ENCODE data around the gene SYS1.
A peak's percentile ranks its signal among the peaks of the same experiment; 100 is the strongest.

SYS1 gene

DNA sequence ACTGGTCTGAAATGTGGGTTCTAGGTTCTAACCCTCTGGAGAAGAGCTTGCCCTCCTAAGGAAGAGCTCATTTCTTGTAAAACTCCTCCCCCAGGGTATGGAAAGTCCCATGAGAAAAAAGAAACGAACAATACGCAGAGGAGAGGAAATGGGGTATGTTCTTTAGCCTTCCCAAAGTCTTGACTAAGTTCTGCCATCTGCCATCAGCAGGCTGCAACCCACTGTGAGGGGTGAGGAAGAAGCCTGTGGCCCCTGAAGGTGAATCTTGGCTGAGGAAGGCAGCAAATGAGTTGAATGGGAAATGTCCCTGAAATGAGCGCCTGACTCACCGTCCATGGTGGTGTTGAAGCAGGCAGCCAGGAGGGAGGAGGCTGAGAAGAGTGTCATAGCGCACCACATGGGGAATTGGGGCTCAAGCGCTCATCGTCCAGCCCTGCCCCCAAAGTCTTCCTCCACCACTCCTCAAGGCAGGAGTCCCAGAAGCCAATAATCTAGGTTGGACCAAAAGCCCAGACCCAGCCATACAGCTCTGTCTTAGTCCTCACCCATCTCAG is 44.5 kb upstream of the SYS1 start:
- H3K79me2 ChIP-seq (ENCODE audit: control insufficient read depth, insufficient read depth, low read length): no peaks in the 10 kb centered on the region

DNA sequence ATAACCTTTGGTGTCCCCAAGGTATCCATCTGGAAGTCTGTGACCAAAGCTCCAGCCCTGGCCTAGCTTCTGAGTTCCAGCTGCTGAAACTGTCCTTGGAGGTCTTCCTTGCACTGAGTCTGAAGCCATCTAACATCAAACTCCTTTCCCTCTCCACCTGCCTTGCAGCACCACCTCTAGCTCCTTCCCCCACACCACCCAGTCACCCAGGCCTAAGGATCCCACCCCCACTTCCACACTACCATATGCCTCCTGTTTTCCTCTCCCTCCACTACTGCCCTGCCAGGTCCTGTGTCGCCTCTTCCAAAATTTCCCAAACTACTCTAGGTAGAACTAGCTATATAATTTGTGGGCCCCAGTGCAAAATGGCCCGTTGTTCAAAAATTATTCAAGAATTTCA is 44.0 kb upstream of the SYS1 start:
- no peak overlapping the region for H3K23ac ChIP-seq (ENCODE audit: low read length)
- H2BK120ac ChIP-seq (ENCODE audit: low read depth, low read length): no peak overlapping the region
- no peaks in the 10 kb centered on the region for H3K27me3 ChIP-seq (ENCODE audit: insufficient read depth, low read length, poor library complexity)
- H3K4me2 ChIP-seq (ENCODE audit: low read length): no peak overlapping the region
- H3K27ac ChIP-seq (ENCODE audit: low read depth, low read length): no peak overlapping the region
- H3K36me3 ChIP-seq (ENCODE audit: control insufficient read depth, insufficient read depth, low read length): no peaks in the 10 kb centered on the region
- no peak overlapping the region for H2BK5ac ChIP-seq (ENCODE audit: low read length)
- peak overlapping the region; percentile 45 for H3K56ac ChIP-seq (ENCODE audit: low read length)
- H3K4me3 ChIP-seq (ENCODE audit: low read length): no peak overlapping the region
- no peaks in the 10 kb centered on the region for H3K4me1 ChIP-seq (ENCODE audit: control insufficient read depth, low read depth, low read length)
- H4K8ac ChIP-seq (ENCODE audit: low read depth, low read length): no peak overlapping the region
- no peaks in the 10 kb centered on the region for H3K79me1 ChIP-seq (ENCODE audit: low read length)
- DNase-seq: no peak
- H4K5ac ChIP-seq (ENCODE audit: low read length): no peak overlapping the region
- no CpG with 5 or more reads among the region's 2 CpGs for WGBS (ENCODE audit: extremely low coverage, insufficient coverage, low lambda C conversion rate)
- no peak overlapping the region for H3K18ac ChIP-seq (ENCODE audit: low read length)
- no peak overlapping the region for H2BK15ac ChIP-seq (replicated peaks; ENCODE audit: low read depth)
- H3K79me2 ChIP-seq (ENCODE audit: control insufficient read depth, insufficient read depth, low read length): no peaks in the 10 kb centered on the region
- no peak overlapping the region for H3K9ac ChIP-seq (ENCODE audit: low read length)
- H3K4ac ChIP-seq (ENCODE audit: low read depth, low read length): no peak overlapping the region
- no peak overlapping the region for H2AK5ac ChIP-seq (ENCODE audit: low read length)

More for the DNA sequence above, 44.5 kb upstream of the SYS1 start:
- H4K5ac ChIP-seq (ENCODE audit: low read length): no peak overlapping the region
- H3K4me1 ChIP-seq (ENCODE audit: control insufficient read depth, low read depth, low read length): no peaks in the 10 kb centered on the region
- no peak overlapping the region for H3K4ac ChIP-seq (ENCODE audit: low read depth, low read length)
- no peak overlapping the region for H3K4me3 ChIP-seq (ENCODE audit: low read length)
- no peak overlapping the region for H3K18ac ChIP-seq (ENCODE audit: low read length)
- DNase-seq: no peak
- no peaks in the 10 kb centered on the region for H3K27me3 ChIP-seq (ENCODE audit: insufficient read depth, low read length, poor library complexity)
- H4K8ac ChIP-seq (ENCODE audit: low read depth, low read length): no peak overlapping the region
- H3K23ac ChIP-seq (ENCODE audit: low read length): no peak overlapping the region
- H3K56ac ChIP-seq (ENCODE audit: low read length): peak overlapping the region; percentile 25
- no peak overlapping the region for H3K9ac ChIP-seq (ENCODE audit: low read length)
- no peak overlapping the region for H2BK5ac ChIP-seq (ENCODE audit: low read length)
- H3K27ac ChIP-seq (ENCODE audit: low read depth, low read length): no peak overlapping the region
- H2BK120ac ChIP-seq (ENCODE audit: low read depth, low read length): no peak overlapping the region
- H3K4me2 ChIP-seq (ENCODE audit: low read length): no peak overlapping the region
- no CpG with 5 or more reads among the region's 7 CpGs for WGBS (ENCODE audit: extremely low coverage, insufficient coverage, low lambda C conversion rate)
- H2BK15ac ChIP-seq (replicated peaks; ENCODE audit: low read depth): no peak overlapping the region
- H3K36me3 ChIP-seq (ENCODE audit: control insufficient read depth, insufficient read depth, low read length): no peaks in the 10 kb centered on the region
- H3K79me1 ChIP-seq (ENCODE audit: low read length): no peaks in the 10 kb centered on the region
- no peak overlapping the region for H2AK5ac ChIP-seq (ENCODE audit: low read length)

DNA sequence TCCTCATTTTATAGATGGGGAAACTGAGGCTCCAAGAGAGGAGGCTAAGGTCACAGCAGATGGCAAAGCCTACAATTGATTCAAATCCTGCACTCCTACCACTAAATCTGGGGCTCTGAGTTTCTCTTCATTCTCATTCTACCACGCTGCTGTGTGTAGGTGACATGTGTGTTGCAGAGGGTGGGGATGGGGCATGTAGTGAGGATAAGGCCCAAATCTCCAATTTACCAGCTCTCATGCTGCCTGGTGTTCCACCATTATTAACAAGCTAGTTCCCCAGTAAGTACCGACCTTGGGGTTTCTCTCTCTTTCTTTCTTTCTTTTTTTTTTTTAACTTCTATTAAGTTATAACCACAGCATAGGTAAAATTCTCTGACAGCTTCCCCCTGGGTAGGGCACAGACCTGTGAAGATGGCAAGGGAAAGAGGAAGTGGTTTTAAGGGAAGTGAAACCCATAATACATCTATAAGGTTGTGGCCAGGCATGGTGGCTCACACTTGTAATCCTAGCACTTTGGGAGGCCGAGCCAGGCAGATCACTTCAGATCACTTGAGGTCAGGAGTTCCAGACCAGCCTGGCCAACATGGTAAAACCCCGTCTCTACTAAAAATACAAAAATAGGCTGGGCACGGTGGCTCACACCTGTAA is 41.9 kb upstream of the SYS1 start:
- WGBS (ENCODE audit: extremely low coverage, insufficient coverage, low lambda C conversion rate): no CpG with 5 or more reads among the region's 5 CpGs

DNA sequence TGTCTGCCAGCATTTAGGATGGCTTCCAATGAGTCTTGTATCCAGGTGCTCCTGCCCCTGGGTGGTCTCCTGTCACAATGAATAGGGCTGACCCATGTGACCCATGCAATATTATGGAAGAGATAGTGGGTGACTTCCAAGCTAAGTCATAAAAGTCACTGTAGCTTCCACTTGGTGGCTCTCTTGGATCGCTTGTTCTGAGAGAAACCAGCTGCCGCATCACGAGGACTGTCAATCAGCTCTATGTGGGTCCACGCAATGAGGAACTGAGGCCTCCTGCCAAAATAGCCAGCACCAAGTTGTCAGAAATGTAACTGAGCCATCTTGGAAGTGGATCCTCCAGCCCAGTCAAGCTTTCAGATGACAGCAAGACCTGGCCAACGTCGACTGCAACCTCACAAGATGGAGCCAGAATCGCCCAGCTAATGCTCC is 40.0 kb upstream of the SYS1 start:
- peak; percentile 80 for DNase-seq
- Histone ChIP-seq H3K4me3 (ENCODE audit: low read length) (no peak overlapping the region), H3K27me3 (ENCODE audit: insufficient read depth, low read length, poor library complexity) (no peaks in the 10 kb centered on the region), H2AK5ac (ENCODE audit: low read length) (no peak overlapping the region), H4K5ac (ENCODE audit: low read length) (no peak overlapping the region), H3K27ac (ENCODE audit: low read depth, low read length) (no peak overlapping the region), H3K36me3 (ENCODE audit: control insufficient read depth, insufficient read depth, low read length) (no peaks in the 10 kb centered on the region), H3K18ac (ENCODE audit: low read length) (no peak overlapping the region), H3K9ac (ENCODE audit: low read length) (no peak overlapping the region), H3K4me2 (ENCODE audit: low read length) (no peak overlapping the region), H3K23ac (ENCODE audit: low read length) (no peak overlapping the region), H2BK15ac (replicated peaks; ENCODE audit: low read depth) (no peak overlapping the region), H3K56ac (ENCODE audit: low read length) (no peak overlapping the region), H2BK5ac (ENCODE audit: low read length) (no peak overlapping the region), H2BK120ac (ENCODE audit: low read depth, low read length) (no peak overlapping the region), H3K4me1 (ENCODE audit: control insufficient read depth, low read depth, low read length) (no peaks in the 10 kb centered on the region), H3K4ac (ENCODE audit: low read depth, low read length) (no peak overlapping the region), H4K8ac (ENCODE audit: low read depth, low read length) (no peak overlapping the region), H3K79me2 (ENCODE audit: control insufficient read depth, insufficient read depth, low read length) (no peaks in the 10 kb centered on the region), H3K79me1 (ENCODE audit: low read length) (no peaks in the 10 kb centered on the region)
- no CpG with 5 or more reads among the region's 7 CpGs for WGBS (ENCODE audit: extremely low coverage, insufficient coverage, low lambda C conversion rate)

More for the DNA sequence above, 41.9 kb upstream of the SYS1 start:
- H3K4me1 ChIP-seq (ENCODE audit: control insufficient read depth, low read depth, low read length): no peaks in the 10 kb centered on the region
- DNase-seq: no peak
- no peak overlapping the region for H4K8ac ChIP-seq (ENCODE audit: low read depth, low read length)
- no peak overlapping the region for H2BK120ac ChIP-seq (ENCODE audit: low read depth, low read length)
- no peaks in the 10 kb centered on the region for H3K36me3 ChIP-seq (ENCODE audit: control insufficient read depth, insufficient read depth, low read length)
- H4K5ac ChIP-seq (ENCODE audit: low read length): no peak overlapping the region
- no peak overlapping the region for H3K56ac ChIP-seq (ENCODE audit: low read length)
- no peak overlapping the region for H2BK15ac ChIP-seq (replicated peaks; ENCODE audit: low read depth)
- H2BK5ac ChIP-seq (ENCODE audit: low read length): no peak overlapping the region
- no peak overlapping the region for H3K9ac ChIP-seq (ENCODE audit: low read length)
- H3K18ac ChIP-seq (ENCODE audit: low read length): no peak overlapping the region
- no peak overlapping the region for H3K23ac ChIP-seq (ENCODE audit: low read length)
- H3K4me2 ChIP-seq (ENCODE audit: low read length): no peak overlapping the region
- H3K27ac ChIP-seq (ENCODE audit: low read depth, low read length): no peak overlapping the region
- no peaks in the 10 kb centered on the region for H3K79me2 ChIP-seq (ENCODE audit: control insufficient read depth, insufficient read depth, low read length)
- H3K4me3 ChIP-seq (ENCODE audit: low read length): no peak overlapping the region
- no peak overlapping the region for H2AK5ac ChIP-seq (ENCODE audit: low read length)
- no peaks in the 10 kb centered on the region for H3K27me3 ChIP-seq (ENCODE audit: insufficient read depth, low read length, poor library complexity)
- H3K79me1 ChIP-seq (ENCODE audit: low read length): no peaks in the 10 kb centered on the region
- H3K4ac ChIP-seq (ENCODE audit: low read depth, low read length): no peak overlapping the region

DNA sequence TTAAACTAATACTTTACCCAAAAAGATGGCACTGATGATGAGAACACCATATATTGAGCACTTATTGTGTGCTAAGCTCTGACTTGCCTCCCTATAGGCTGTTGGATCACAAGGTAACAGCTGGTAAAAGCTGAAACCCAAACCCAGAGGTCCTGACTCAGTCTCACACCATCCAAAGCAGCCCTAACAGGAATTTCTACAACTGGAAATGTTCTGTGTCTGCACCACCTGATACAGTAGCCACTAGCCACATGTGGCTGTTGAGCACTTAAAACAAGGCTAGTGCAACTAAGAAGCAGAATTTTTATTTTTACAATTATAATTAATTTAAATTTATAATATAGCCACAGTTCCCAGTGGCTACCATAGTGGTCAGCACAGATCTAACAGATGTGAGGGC is 39.2 kb upstream of the SYS1 start:
- Histone ChIP-seq H2BK15ac (replicated peaks; ENCODE audit: low read depth) (no peak overlapping the region), H3K9ac (ENCODE audit: low read length) (no peak overlapping the region), H3K4ac (ENCODE audit: low read depth, low read length) (no peak overlapping the region), H3K79me2 (ENCODE audit: control insufficient read depth, insufficient read depth, low read length) (no peaks in the 10 kb centered on the region), H2AK5ac (ENCODE audit: low read length) (no peak overlapping the region), H4K8ac (ENCODE audit: low read depth, low read length) (no peak overlapping the region), H3K18ac (ENCODE audit: low read length) (no peak overlapping the region), H3K79me1 (ENCODE audit: low read length) (no peaks in the 10 kb centered on the region), H2BK5ac (ENCODE audit: low read length) (no peak overlapping the region), H3K4me3 (ENCODE audit: low read length) (no peak overlapping the region), H3K23ac (ENCODE audit: low read length) (no peak overlapping the region), H3K27ac (ENCODE audit: low read depth, low read length) (no peak overlapping the region), H3K4me1 (ENCODE audit: control insufficient read depth, low read depth, low read length) (no peaks in the 10 kb centered on the region), H3K56ac (ENCODE audit: low read length) (no peak overlapping the region), H3K36me3 (ENCODE audit: control insufficient read depth, insufficient read depth, low read length) (peaks cover under 1% of the 10 kb centered on the region), H3K4me2 (ENCODE audit: low read length) (no peak overlapping the region), H4K5ac (ENCODE audit: low read length) (no peak overlapping the region), H3K27me3 (ENCODE audit: insufficient read depth, low read length, poor library complexity) (no peaks in the 10 kb centered on the region), H2BK120ac (ENCODE audit: low read depth, low read length) (no peak overlapping the region)
- DNase-seq: no peak

DNA sequence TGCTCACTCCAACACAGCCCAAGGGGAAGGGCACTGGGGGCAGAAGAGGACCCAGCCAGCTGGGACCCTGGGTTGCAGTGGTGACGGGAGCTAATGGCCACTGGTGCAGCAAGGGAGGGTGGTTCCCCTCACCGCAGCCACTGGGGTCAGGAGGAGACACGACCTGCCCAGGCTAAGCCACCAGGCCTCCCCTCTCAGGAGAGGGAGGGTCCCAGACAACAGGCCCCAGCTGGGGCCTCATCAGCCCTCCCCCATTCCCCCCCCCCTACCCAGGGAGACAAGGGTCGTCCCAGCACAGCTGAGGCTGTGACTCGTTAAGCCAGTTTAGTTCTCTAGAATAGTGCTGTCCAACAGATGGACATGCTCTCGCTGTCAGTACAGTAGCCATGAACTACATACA is 37.6 kb upstream of the SYS1 start:
- Histone ChIP-seq H3K4me1 (ENCODE audit: control insufficient read depth, low read depth, low read length) (no peaks in the 10 kb centered on the region), H3K27me3 (ENCODE audit: insufficient read depth, low read length, poor library complexity) (no peaks in the 10 kb centered on the region), H3K79me1 (ENCODE audit: low read length) (no peaks in the 10 kb centered on the region), H3K56ac (ENCODE audit: low read length) (peak overlapping the region; percentile 25), H3K4me3 (ENCODE audit: low read length) (no peak overlapping the region), H4K8ac (ENCODE audit: low read depth, low read length) (no peak overlapping the region), H3K79me2 (ENCODE audit: control insufficient read depth, insufficient read depth, low read length) (no peaks in the 10 kb centered on the region), H3K4me2 (ENCODE audit: low read length) (no peak overlapping the region), H2BK15ac (replicated peaks; ENCODE audit: low read depth) (no peak overlapping the region), H3K4ac (ENCODE audit: low read depth, low read length) (no peak overlapping the region), H3K23ac (ENCODE audit: low read length) (no peak overlapping the region), H3K9ac (ENCODE audit: low read length) (no peak overlapping the region), H3K36me3 (ENCODE audit: control insufficient read depth, insufficient read depth, low read length) (peaks cover 4% of the 10 kb centered on the region), H3K18ac (ENCODE audit: low read length) (no peak overlapping the region), H2AK5ac (ENCODE audit: low read length) (no peak overlapping the region), H2BK120ac (ENCODE audit: low read depth, low read length) (no peak overlapping the region), H4K5ac (ENCODE audit: low read length) (no peak overlapping the region), H2BK5ac (ENCODE audit: low read length) (no peak overlapping the region), H3K27ac (ENCODE audit: low read depth, low read length) (no peak overlapping the region)
- no peak for DNase-seq
- no CpG with 5 or more reads among the region's 6 CpGs for WGBS (ENCODE audit: extremely low coverage, insufficient coverage, low lambda C conversion rate)
